ENCODE results near the gene FRMD4A.

Gene FRMD4A

DNA sequence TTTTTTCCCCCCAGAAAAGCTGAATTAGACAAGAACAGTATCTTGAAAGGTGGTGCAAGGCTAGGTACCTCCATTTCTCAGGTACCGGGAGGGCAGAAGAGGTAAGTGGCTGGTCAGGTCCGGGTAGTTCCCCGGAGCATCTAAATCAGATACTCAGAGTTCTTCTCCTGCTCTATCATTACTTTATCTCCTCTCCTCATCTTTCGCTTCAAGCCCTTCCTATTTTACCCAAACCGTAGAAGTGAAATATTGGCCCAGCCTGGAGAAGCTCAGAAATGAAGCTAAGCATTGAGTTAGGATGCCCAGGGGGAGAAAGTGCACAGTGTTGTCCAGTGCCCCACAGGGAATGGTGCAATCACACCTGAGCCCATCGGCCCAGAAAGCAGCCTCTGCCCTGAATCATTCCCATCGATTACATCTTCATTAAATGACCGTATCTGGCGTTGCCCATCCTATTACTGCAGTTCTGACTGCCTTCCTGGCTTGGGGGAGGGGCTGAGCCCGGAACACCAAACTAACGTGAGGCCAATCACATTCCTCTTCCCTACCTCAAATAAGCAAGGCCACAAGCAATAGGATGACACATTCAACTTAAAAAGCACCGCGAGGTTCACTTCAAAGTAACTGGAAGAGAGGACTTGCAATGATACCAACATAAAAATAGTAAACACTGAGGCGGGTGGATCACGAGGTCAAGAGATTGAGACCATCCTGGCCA, 627.5 kb downstream of the FRMD4A start:
- H3K4me2 ChIP-seq (ENCODE audit: low read depth, low read length), result no peak overlapping the region
- DNase-seq, result no peak
- H3K79me2 ChIP-seq (ENCODE audit: low read length), result no peaks in the 10 kb centered on the region
- H3F3A ChIP-seq (ENCODE audit: insufficient read depth, low read length), result no peaks in the 10 kb centered on the region
- H3K27ac ChIP-seq (ENCODE audit: low read length), result no peak overlapping the region
- no peak overlapping the region for H3K9ac ChIP-seq (ENCODE audit: low read length)
- H4K20me1 ChIP-seq (ENCODE audit: insufficient read depth, low read length), result no peaks in the 10 kb centered on the region
- H3K4me3 ChIP-seq (ENCODE audit: low read length), result no peak overlapping the region
- no peaks in the 10 kb centered on the region for H3K36me3 ChIP-seq (replicated peaks; ENCODE audit: insufficient read depth, low read length)
- H3K4me1 ChIP-seq (ENCODE audit: low read length), result no peaks in the 10 kb centered on the region
- H3K9me3 ChIP-seq (replicated peaks; ENCODE audit: insufficient read depth, low read length), result no peaks in the 10 kb centered on the region
- TF ChIP-seq EZH2 (optimal IDR thresholded peaks at IDR 0.05; ENCODE audit: low read depth, low read length), result no peak
- no peaks in the 10 kb centered on the region for H3K9me2 ChIP-seq (replicated peaks; ENCODE audit: insufficient read depth, low read length)
- H3K27me3 ChIP-seq (replicated peaks; ENCODE audit: insufficient read depth, low read length), result no peaks in the 10 kb centered on the region
- no peak overlapping the region for H2AFZ ChIP-seq (ENCODE audit: low read length)

DNA sequence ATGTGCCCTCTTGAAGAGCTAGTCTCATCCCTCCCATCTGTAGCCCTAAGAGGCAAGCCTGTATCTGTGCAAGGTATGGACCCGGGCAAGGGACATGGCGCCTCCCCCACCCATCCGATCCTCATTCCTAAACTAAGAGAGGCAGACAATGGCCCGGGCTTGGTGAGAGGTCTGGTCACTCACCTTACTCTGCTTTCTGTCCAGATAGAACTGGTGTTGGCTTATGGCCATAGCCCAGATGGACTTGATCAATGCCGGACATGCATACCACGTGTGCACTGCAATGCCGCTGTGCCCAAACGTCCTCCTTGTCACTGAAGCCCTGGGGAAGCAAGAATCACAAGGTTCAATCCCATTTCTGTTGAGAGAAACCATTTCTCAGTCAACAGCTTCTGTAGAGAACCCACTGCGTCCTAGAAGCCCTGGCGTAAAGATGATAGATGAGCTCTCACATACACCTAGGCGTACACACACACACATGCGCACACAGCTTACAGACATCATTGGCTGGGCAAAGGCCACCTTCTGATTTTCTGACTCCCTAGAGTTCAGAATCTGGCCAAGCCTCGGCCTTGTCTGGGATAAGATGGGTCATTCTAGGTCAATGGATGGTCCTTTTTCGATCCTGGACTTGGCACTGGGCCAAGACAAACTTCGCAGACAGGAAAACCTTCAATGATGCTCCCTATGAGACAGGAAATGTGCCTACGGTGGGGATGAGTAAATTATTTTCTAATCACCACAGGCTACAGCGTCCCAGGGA, 629.4 kb downstream of the FRMD4A start:
- DNase-seq, result no peak
- Histone ChIP-seq H3K4me3 (ENCODE audit: low read length) (no peak overlapping the region), H3K27me3 (replicated peaks; ENCODE audit: insufficient read depth, low read length) (no peaks in the 10 kb centered on the region), H3K79me2 (ENCODE audit: low read length) (no peaks in the 10 kb centered on the region), H4K20me1 (ENCODE audit: insufficient read depth, low read length) (no peaks in the 10 kb centered on the region), H3K36me3 (replicated peaks; ENCODE audit: insufficient read depth, low read length) (no peaks in the 10 kb centered on the region), H3F3A (ENCODE audit: insufficient read depth, low read length) (no peaks in the 10 kb centered on the region), H3K9me3 (replicated peaks; ENCODE audit: insufficient read depth, low read length) (no peaks in the 10 kb centered on the region), H3K9me2 (replicated peaks; ENCODE audit: insufficient read depth, low read length) (no peaks in the 10 kb centered on the region), H3K4me1 (ENCODE audit: low read length) (no peaks in the 10 kb centered on the region), H3K9ac (ENCODE audit: low read length) (no peak overlapping the region), H2AFZ (ENCODE audit: low read length) (no peak overlapping the region), H3K4me2 (ENCODE audit: low read depth, low read length) (no peak overlapping the region), H3K27ac (ENCODE audit: low read length) (no peak overlapping the region)
- TF ChIP-seq, protein P1, sequence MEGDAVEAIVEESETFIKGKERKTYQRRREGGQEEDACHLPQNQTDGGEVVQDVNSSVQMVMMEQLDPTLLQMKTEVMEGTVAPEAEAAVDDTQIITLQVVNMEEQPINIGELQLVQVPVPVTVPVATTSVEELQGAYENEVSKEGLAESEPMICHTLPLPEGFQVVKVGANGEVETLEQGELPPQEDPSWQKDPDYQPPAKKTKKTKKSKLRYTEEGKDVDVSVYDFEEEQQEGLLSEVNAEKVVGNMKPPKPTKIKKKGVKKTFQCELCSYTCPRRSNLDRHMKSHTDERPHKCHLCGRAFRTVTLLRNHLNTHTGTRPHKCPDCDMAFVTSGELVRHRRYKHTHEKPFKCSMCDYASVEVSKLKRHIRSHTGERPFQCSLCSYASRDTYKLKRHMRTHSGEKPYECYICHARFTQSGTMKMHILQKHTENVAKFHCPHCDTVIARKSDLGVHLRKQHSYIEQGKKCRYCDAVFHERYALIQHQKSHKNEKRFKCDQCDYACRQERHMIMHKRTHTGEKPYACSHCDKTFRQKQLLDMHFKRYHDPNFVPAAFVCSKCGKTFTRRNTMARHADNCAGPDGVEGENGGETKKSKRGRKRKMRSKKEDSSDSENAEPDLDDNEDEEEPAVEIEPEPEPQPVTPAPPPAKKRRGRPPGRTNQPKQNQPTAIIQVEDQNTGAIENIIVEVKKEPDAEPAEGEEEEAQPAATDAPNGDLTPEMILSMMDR (IDR thresholded peaks at IDR 0.05; ENCODE audit: low read length), result no peak
- no peak for TF ChIP-seq EZH2 (optimal IDR thresholded peaks at IDR 0.05; ENCODE audit: low read depth, low read length)
- TF ChIP-seq EZH2phosphoT487 (IDR thresholded peaks at IDR 0.05; ENCODE audit: low read length), result no peak

DNA sequence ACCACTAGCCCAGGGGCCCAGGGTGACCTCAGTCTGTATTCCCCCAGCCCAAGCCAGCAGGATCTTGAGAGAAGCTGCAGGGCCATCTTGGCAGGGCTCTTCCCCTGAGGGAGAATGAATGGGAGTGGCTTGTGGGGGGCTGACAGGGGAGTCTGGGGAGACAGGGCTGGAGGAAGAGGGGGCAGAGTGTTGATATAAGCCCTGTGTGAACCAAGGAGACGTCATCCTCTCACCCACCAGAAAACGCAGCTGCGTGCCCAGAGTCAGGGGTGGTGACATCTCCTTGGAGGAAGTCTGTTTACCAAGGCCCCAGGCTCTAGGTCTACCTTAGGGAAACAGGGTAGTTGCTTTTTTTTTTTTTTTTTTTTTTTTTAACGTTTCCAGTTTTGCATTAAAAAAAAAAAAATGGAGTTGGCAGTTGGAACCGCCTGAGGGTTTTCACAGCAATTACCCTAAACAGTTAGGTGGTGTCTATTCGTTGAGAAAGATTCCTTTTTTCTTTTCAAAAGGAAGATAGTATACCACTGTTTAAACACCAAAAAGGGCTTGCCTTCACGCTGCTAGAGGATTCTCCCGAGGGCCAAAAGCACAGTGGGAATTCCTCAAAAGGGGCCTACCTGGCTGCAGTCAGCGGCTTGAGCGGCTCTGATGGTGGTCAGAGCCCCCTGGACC, 630.1 kb downstream of the FRMD4A start:
- TF ChIP-seq, protein P1 (IDR thresholded peaks at IDR 0.05; ENCODE audit: low read length), result no peak
- no peak for TF ChIP-seq EZH2 (optimal IDR thresholded peaks at IDR 0.05; ENCODE audit: low read depth, low read length)
- TF ChIP-seq EZH2phosphoT487 (IDR thresholded peaks at IDR 0.05; ENCODE audit: low read length), result no peak
- no peak overlapping the region for H2AFZ ChIP-seq (ENCODE audit: low read length)
- no peaks in the 10 kb centered on the region for H3K79me2 ChIP-seq (ENCODE audit: low read length)
- no peak for DNase-seq
- H3K36me3 ChIP-seq (replicated peaks; ENCODE audit: insufficient read depth, low read length), result no peaks in the 10 kb centered on the region
- H3K4me2 ChIP-seq (ENCODE audit: low read depth, low read length), result no peak overlapping the region
- no peak overlapping the region for H3K27ac ChIP-seq (ENCODE audit: low read length)
- H3K4me3 ChIP-seq (ENCODE audit: low read length), result no peak overlapping the region
- no peaks in the 10 kb centered on the region for H3F3A ChIP-seq (ENCODE audit: insufficient read depth, low read length)
- H3K9me2 ChIP-seq (replicated peaks; ENCODE audit: insufficient read depth, low read length), result no peaks in the 10 kb centered on the region
- no peaks in the 10 kb centered on the region for H3K9me3 ChIP-seq (replicated peaks; ENCODE audit: insufficient read depth, low read length)
- H3K9ac ChIP-seq (ENCODE audit: low read length), result no peak overlapping the region
- H4K20me1 ChIP-seq (ENCODE audit: insufficient read depth, low read length), result no peaks in the 10 kb centered on the region
- no peaks in the 10 kb centered on the region for H3K4me1 ChIP-seq (ENCODE audit: low read length)
- H3K27me3 ChIP-seq (replicated peaks; ENCODE audit: insufficient read depth, low read length), result no peaks in the 10 kb centered on the region

All from MM.1S (cell line).